RKO (cell line): ENCODE results near the gene COX7A2L.
"Not testable (repeated sequence)": the region's sequence is repeated elsewhere in the genome, so short reads cannot be mapped to it uniquely, and the experiment has no call there.

Experiments
- DNase-seq: peaks from one replicate; pipeline ENCODE4 v3.0.0-alpha.2; 2016; ENCODE audit warnings: low spot score

COX7A2L gene

DNA sequence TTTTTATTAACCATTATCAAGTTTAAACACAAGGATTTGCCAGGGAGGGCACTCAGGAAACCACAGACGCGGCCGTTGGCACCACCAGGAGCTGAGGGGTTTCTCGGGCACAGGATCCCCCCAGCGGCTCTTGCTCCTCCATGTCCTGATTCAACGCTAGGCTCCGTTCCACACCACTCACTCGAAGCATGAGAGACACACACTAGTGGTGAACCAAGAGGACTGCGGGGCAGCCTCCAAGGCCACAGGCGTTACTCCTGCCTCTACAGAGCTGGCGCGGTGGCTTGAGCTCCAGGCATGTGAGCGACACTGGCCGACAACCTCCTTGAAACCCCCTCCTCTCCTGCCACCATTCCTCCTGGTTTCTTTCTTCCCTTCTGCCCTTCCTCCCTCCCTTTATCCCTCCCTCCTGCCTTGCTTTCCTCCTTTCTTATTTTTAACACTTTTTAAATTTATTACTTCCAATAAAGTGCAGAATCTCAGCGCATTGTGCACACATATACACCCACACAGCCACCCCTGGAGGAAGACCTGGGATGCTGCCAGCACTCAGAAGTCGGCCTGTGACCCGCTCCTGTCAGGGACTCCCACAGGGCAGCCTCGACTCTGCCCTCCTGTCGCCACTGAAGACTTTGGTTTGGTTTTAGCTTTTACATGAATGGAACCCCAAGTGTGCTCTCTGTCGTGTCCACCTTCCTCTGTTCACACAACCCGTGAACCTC lies 21.7 kb downstream of the COX7A2L start:
- DNase-seq: peak; percentile 16

DNA sequence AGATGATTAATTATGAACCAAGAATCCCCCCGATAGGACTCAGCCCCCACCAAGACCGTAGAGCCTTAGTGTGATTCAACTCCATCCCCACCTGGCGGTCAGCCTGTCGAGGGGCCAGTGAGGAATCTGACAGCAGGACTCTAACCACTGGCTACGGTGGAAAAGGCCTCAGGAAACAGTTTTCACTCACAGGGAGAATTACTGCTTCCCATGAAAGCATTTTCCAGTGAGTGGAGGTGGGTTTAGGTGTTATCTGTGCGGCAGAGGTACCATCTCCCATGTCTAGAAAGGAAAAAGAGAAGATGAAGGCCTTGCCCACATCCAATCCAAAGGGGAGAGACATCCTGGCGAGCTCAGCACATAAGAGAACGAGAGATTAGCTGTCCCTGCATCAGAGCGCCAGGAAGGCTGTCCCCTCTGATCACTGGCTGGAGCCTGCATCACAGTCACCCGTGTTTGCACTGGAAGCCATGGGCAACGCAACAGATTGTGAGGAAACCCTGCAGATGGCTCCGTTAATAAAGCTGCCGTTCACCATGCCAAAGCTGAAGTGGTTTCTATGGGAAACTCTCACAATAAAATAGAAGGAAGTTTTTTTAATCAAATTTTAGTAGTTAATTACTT lies 22.3 kb downstream of the COX7A2L start:
- no peak for DNase-seq

DNA sequence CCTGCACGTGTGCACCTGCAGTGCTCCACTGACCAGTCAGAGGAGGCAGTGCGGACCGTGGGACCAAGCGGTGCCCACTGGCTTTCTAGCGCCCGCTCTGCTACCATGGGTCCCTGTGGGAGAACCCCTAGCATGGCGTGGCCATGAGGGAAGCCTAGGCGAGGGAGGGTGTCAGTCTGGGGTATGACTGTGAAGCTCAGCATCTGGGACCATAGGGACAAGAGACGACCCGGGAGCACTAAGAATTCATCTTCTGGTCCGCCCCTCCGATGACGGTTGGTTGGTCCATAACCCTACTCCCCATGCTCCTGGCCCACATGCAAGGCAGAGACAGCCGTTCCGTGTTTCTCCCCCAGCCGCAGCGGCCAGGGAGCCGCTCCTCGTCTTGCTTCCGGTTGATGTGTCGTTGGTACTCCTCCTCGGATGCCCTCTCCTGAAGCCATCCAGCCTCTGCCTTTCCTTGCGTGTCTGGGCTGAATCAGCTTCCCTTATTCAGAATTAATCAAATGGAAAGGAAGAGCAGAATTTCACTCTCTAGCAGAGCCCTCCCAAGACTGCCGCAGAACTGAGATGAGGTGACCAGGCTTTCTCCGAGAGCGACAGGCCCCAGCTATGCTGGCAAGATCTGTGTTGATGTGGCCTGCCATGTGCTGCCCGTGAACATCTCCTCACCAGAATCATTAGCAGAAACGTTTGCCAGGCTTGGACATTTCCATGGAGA lies 23.0 kb downstream of the COX7A2L start:
- DNase-seq: no peak

DNA sequence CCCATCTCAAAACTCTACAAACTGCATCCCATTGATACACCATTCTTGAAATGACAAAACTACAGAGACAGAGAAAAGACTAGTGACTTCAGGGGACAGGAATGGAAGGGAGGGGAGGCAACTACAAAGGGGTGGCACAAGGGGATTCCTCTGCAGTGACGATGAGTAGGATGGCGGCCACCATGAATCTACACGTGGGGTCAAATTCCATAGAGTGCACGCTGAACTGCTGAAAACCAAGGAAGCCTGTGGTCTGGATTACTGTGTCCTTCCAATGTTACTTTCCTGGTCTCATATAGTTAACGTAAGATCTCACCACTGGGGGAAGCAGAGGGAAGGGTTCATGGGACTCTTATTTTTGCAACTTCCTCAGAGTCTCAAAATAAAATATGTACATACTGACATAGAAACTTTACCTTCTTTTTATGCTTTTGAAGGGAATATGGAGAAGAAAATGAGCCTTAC lies 23.6 kb downstream of the COX7A2L start:
- DNase-seq: peak; percentile 16

DNA sequence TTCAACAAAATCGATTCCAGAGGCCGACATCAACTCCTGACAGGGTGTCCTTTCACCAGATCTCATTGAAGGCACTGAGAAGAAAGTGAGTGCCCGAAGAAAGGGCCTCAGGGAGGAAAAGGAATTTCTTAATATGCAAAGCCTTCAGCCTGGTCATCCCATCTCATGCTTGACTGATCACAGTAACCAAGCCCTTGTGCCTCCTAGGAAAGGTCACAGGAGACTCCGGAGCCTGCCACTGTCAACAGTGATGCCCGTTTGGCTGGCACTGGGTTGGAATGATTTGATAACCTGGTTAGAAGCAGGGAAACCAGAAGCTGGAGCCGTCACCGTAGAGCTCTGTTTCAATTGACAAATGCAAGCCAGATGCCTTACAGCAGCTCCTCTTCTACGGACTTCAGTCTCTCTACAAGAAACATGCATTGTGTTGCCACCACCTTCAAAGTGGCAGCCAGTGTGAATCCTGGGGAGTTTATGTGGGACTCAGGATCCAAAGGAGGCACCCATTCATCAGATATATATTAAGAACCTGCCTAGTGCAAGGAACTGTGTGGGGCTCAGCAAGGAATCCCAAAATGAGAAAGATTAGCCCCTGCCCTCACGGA lies 24.6 kb downstream of the COX7A2L start:
- DNase-seq: no peak

DNA sequence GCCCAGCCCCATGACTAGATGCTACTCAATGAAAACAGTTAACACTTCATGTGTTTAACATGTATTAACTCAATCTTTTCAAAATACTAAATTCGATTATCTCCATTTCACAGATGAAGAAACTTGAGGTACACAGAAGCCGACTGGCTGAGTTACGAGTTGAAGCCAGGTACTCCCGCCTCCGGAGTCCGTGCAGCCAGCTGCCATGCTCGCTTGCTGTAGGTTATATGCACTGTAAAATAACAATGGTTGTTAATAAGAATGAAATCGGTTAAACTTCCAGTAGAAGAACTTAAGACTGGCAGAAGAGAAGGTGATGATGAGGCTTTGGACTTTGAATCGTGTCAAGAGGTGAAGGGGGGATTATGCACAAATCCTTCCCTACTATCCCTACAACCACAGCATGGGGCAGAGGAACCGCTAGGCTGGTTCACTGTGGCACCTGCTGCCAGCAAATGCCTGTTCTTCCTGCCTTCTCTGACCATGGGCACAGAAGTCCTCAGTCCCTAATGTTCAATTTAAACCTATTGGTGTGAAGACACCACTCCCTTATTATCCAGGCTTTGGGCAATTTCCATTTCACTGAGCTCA lies 25.4 kb downstream of the COX7A2L start:
- no peak for DNase-seq

DNA sequence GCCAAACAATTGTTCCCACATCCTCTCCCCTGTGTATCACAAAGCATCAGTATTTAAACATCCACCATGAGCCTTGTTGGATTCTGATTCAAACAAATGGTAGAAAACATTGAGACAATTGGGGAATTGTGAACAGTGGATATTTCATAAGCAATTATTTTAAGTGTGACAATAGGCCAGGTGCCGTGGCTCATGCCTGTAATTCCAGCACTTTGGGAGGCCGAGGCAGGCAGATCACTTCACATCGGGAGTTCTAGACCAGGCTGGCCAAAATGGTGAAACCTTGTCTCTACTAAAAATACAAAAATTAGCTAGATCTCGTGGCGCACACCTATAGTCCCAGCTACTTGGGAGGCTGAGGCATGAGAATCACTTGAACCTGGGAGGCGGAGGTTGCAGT lies 26.2 kb downstream of the COX7A2L start:
- DNase-seq: not testable (repeated sequence)

DNA sequence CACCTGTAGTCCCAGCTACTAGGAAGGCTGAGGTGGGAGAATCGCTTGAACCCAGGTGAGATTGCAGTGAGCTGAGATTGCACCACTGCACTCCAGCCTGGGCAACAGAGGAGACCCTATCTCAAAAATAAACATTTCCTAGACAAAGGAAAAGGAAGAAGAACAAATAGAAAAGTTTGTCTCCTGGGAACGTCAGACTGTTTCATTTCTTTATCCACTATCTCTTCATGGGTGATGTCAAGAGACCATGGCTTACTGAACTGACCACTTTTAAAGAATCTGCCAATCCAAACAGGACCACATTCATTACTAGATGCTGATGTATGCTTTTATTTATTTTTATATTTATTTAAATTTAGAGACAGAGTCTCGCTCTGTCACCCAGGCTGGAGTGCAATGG lies 26.8 kb downstream of the COX7A2L start:
- DNase-seq: no peak

DNA sequence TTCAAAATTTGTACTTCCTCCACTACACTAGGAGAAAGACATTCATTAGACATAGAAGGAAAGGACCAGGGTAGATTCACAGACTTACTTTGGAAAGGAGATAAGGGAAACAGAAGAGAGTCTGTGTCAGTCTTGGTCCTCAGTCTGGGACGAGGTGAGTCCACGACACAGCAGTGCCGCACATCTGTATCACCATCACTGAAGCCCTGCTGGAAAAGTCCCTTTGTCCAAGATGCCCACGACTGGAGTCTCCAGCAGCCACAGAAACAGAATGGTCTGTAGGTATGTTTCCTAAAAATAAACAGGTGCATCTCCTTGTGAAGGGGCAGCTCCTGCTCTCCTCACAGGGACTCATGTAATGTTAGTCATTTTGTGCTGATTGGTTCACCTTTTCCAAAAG lies 27.4 kb downstream of the COX7A2L start:
- no peak for DNase-seq

DNA sequence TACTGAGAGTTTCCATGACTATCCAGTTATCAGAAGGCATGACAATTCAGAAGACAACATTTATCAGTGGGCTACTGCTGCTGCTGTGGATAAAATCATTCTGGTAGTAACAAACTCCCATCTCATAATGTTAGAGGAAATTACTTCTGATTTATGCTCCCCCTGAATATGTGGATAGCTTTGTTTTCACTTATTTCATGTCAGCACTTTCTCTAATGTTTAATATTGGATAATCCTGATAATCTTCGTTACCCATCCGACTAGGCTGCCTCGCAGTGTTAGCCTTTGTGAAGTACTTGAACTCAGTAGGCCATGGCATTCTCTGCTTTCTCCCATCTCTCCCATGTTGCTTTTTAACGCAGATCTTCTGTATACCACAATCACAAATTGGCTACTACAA lies 28.4 kb downstream of the COX7A2L start:
- DNase-seq: no peak

DNA sequence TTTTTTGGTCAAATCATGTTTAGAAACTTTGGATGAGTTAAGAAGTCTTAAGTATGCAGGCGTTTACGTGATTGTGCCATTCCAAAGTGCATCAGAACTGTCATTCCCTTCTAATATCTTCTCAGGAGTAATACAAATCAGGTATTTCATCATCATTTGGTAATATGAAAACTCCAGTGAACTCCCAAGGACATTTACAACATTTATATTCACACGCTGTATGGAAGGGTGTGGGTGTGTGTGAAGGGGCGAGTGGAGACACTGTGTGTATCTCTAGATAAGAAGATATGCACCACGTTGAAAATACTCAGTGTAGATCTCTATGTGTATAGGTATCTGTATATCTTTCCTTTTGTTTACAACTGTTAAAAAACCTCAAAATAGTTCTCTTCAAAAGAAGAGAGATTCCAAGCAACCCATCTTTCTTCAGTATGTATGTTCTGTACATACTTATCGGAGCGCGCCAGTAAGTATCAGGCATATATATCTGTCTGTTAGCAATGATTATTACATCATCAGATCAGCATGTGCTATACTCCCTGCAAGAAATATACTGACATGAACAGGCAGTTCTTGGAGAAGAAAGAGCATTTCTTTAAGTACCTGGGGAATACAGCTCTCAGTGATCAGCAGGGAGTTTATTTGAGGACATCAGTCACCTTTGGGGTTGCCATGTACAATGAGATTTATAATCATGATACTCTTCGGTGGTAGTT lies 29.3 kb downstream of the COX7A2L start:
- DNase-seq: no peak

DNA sequence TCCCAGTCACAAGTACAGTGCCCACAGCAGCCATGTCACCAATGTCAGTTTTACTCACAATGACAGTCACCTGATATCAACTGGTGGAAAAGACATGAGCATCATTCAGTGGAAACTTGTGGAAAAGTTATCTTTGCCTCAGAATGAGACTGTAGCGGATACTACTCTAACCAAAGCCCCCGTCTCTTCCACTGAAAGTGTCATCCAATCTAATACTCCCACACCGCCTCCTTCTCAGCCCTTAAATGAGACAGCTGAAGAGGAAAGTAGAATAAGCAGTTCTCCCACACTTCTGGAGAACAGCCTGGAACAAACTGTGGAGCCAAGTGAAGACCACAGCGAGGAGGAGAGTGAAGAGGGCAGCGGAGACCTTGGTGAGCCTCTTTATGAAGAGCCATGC lies 31.3 kb downstream of the COX7A2L start:
- DNase-seq: no peak

DNA sequence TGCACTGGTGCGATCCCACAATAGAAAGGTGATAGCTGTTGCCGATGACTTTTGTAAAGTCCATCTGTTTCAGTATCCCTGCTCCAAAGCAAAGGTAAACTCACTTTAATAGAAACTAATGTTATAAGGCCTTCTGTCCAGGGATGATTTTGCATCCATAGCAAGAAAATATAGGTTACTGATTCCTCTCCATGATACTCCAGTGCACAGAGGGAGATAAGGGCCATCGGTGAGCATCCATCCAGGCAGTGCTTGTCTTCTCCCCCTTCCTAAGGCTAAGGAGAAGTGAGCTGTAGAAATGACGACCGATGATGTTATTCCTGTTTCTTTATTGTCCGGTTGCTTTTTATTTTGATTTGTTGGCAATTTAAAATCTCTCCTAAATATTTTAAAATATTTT lies 32.1 kb downstream of the COX7A2L start:
- DNase-seq: no peak

DNA sequence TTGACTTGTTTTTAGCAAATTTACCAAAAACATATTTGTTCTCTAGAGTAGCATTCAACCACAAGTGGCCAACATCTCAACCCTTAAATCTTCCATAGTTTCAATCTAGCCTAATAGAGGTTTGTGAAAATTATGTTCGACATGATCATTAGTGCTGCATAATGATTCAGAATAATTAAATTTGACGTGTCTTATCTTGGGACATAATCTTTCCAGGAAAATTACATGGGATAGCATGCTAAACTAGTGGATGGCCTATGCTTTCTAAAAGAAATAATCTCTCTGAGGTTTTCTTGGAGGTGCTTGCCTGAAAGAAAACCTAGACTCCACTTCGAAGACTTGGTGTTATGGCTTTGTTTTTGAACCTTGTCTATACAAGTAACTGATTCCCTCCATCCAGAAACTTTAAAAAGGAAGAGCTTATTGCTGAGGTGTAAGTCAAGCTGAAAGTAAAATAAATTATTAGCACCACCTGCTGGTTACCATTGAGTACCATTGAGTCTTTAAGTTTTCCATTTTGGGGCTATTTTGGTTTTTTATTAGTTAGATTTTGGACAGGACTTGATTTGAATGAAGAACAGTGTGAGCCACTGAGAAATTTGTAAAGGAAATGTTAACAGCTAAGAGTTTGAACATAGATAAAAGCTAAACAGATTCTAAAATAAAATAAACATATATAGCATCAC lies 32.7 kb downstream of the COX7A2L start:
- peak; percentile 53 for DNase-seq

DNA sequence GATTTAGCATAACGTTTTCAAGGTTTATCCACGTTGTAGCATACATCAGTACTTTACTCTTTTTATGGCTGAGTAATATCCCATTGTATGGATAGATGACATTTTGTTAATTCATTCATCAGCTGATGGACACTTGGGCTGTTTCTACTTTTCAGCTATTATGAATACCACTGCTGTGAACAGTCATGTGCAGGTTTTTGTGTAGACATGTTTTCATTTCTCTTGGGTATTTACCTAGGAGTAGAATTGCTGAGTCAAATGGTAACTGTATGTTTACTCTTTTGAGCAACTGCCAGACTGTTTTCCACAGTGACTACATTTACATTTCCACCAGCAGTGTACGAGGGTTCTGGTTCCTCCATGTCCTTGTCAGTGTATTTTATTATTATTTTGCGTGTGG lies 33.9 kb downstream of the COX7A2L start:
- DNase-seq: no peak

DNA sequence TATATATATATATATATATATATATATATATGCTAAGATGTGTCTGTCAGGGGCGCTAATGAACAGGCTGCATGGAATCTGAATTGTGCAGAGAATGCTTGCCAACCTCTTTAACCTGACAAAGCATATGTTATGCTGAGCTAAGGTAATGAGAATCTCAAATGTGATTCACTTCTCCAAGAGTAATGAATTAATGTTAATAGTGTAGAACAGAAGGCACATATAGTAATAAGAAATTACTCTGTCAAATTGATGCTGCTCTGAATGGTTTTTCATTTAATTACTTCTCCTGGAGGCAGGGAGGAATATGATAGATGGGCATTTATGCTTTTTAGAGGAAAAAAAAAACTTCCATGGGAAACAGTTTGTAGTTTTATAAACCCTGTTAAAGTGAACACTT lies 35.4 kb downstream of the COX7A2L start:
- no peak for DNase-seq

DNA sequence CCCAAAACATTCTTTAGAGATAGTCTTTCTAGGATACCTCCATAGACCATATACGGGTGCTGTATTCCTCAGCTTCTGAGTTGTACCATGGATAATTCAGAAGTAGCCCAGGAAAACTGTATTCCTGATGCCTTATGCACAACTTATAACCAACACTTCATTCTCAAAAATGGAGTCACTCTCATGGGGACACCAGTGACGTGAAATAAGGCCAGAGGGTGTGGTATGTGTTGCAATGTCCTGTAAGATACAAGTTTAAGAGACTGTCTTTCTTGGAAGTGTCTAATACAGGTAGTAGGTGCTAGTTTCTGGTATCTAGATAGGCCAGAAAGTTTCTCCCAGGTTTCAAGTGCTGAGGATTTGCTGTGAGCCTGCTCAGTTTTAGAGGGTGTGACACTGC lies 36.1 kb downstream of the COX7A2L start:
- no peak for DNase-seq

DNA sequence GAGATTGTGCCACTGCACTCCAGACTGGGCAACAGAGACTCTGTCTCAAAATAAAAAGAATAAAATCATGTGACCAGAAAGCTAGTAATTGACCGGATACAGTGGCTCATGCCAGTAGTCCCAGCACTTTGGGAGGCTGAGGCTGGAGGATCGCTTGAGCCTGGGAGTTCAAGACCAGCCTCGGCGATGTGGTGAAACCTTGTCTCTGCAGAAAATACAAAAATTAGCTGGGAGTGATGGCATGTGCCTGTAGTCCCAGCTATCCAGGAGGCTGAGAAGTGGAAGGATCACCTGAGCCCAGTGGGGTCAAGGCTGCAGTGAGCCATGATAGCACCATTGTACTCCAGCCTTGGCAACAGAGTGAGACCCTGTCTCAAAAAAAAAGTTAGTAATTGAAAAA lies 36.8 kb downstream of the COX7A2L start:
- no peak for DNase-seq

DNA sequence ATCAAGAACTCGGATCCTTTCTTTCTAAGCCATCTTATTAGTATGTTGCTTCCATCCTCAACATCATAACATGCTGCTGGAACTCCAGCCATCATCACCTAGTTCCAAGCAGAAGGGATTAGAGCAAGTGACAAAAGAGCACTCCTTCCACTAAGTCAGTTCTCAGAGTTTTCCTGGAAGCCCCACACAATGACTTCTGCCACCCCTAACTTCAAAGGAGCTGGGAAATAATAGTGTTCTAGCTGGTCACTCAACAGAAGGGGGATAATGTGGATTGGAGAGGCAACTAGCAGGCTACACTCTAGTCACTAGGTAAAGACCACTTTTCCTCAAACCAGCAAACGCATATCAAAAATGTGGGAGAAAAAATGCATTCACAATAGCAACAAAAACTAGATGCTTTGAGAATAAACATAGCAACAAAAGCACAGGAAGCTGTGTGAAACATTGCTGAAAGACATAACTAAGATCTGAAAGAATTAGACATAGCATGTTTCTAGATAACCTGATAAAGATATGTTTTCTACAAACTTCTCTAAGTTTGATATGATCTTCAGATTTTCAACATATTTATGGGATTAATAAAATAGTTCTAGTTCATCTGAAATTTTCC lies 39.5 kb downstream of the COX7A2L start:
- no peak for DNase-seq

DNA sequence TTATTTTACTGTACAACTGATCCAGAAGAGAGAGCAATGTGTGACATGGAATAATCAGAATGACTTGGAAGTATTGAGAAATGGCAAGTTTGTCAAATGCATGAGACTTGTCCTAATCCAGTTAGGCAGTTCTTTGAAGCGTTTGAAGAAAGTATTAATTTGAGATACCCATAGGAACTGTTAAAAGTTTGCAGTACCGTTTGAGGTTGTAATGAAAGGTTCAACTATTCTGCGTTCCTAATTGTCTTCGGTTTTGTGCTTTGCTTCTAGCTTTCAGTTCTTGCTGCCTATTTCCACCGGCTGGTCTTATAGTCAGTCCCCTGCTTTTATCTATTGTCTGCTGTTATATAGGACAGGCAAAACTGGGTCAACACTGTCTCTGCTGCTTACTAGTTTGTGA lies 41.8 kb downstream of the COX7A2L start:
- no peak for DNase-seq

DNA sequence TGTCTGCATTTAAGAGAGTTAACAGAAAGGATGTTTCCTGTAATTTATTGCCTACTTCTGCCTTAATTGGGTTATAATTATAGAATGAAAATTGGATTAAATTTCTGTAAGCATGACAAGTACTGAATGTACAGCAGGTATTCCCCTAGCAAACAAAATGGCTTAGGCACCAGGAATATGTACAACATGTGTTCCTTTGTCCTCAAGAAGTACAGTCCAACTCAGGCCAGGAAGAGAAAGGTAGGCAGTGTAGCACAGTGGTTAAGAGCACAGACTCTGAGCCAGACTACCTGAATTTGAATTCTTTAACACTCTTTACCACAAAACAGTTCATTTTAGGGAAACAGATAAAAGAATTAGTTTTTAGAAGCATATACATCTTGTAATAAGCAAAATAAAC lies 43.1 kb downstream of the COX7A2L start:
- DNase-seq: no peak
